NCI-H2227 treated with DMSO at 0.1 percent for 48 hours (cell line): Measurements from ENCODE around the gene OLIG2.

Experiments used
- DNase-seq: peaks from one replicate; lab custom pipeline; 2025; lab: John Stamatoyannopoulos, UW

Gene OLIG2

GRCh38 chr21:33064623-33065390 is 39.1 kb downstream of the OLIG2 start:
- no peak for DNase-seq

GRCh38 chr21:33067043-33067442 is 41.3 kb downstream of the OLIG2 start:
- no peak for DNase-seq

GRCh38 chr21:33067457-33067856 is 41.7 kb downstream of the OLIG2 start:
- no peak for DNase-seq

- DNase-seq: no peak
Measured at GRCh38 chr21:33069243-33069642, 43.5 kb downstream of the OLIG2 start.

- no peak for DNase-seq
Measured at GRCh38 chr21:33069645-33069993, 43.9 kb downstream of the OLIG2 start.

- no peak for DNase-seq
Measured at GRCh38 chr21:33069994-33070743, 44.4 kb downstream of the OLIG2 start, which contains the start of gene OLIG1. Gene OLIG1 (plus strand): TSS chr21:33070141. CDS start chr21:33070247, 106 bp downstream.

GRCh38 chr21:33070744-33070997 is 44.9 kb downstream of the OLIG2 start:
- no peak for DNase-seq

GRCh38 chr21:33070998-33071769 is 45.4 kb downstream of the OLIG2 start:
- no peak for DNase-seq

GRCh38 chr21:33071770-33072306 is 46.1 kb downstream of the OLIG2 start:
- DNase-seq: peak; percentile 13

- DNase-seq: no peak
Measured at GRCh38 chr21:33073636-33074035, 47.9 kb downstream of the OLIG2 start.

- DNase-seq: no peak
Measured at GRCh38 chr21:33075128-33075527, 49.4 kb downstream of the OLIG2 start.

- no peak for DNase-seq
Measured at GRCh38 chr21:33075596-33076195, 50.0 kb downstream of the OLIG2 start.

GRCh38 chr21:33076600-33077329 is 51.0 kb downstream of the OLIG2 start:
- no peak for DNase-seq
